ENCODE data around the gene TMEM179.

The TMEM179 gene

GRCh38 chr14:104601786-104602185 is 2.8 kb downstream of the TMEM179 start:
- in situ Hi-C loops (cut with MboI; ENCODE audit: low pct_unique_long_range_greater_than_20kb, low sequenced_read_pairs), result no loop called here
- DNase-seq, result no peak

- DNase-seq, result no peak
- in situ Hi-C loops (cut with MboI; ENCODE audit: low pct_unique_long_range_greater_than_20kb, low sequenced_read_pairs), result no loop called here
Measured at GRCh38 chr14:104600805-104601204, 3.8 kb downstream of the TMEM179 start.

GRCh38 chr14:104600141-104600643 is 4.4 kb downstream of the TMEM179 start:
- no peak for DNase-seq
- in situ Hi-C loops (cut with MboI; ENCODE audit: low pct_unique_long_range_greater_than_20kb, low sequenced_read_pairs), result no loop called here

GRCh38 chr14:104599446-104599845 is 5.1 kb downstream of the TMEM179 start:
- in situ Hi-C loops (cut with MboI; ENCODE audit: low pct_unique_long_range_greater_than_20kb, low sequenced_read_pairs), result no loop called here
- DNase-seq, result no peak

GRCh38 chr14:104598910-104599273 is 5.7 kb downstream of the TMEM179 start:
- DNase-seq, result no peak
- in situ Hi-C loops (cut with MboI; ENCODE audit: low pct_unique_long_range_greater_than_20kb, low sequenced_read_pairs), result no loop called here

GRCh38 chr14:104598039-104598909 is 6.3 kb downstream of the TMEM179 start:
- in situ Hi-C loops (cut with MboI; ENCODE audit: low pct_unique_long_range_greater_than_20kb, low sequenced_read_pairs), result no loop called here
- DNase-seq, result no peak

GRCh38 chr14:104597576-104597975 is 7.0 kb downstream of the TMEM179 start:
- no peak for DNase-seq
- in situ Hi-C loops (cut with MboI; ENCODE audit: low pct_unique_long_range_greater_than_20kb, low sequenced_read_pairs), result no loop called here

GRCh38 chr14:104596927-104597351 is 7.6 kb downstream of the TMEM179 start:
- DNase-seq, result no peak
- in situ Hi-C loops (cut with MboI; ENCODE audit: low pct_unique_long_range_greater_than_20kb, low sequenced_read_pairs), result no loop called here

- in situ Hi-C loops (cut with MboI; ENCODE audit: low pct_unique_long_range_greater_than_20kb, low sequenced_read_pairs), result no loop called here
- DNase-seq, result no peak
Measured at GRCh38 chr14:104596451-104596918, 8.1 kb downstream of the TMEM179 start.

- in situ Hi-C loops (cut with MboI; ENCODE audit: low pct_unique_long_range_greater_than_20kb, low sequenced_read_pairs), result no loop called here
- DNase-seq, result no peak
Measured at GRCh38 chr14:104595911-104596450, 8.6 kb downstream of the TMEM179 start.

GRCh38 chr14:104595116-104595675 is 9.4 kb downstream of the TMEM179 start:
- in situ Hi-C loops (cut with MboI; ENCODE audit: low pct_unique_long_range_greater_than_20kb, low sequenced_read_pairs), result no loop called here
- DNase-seq, result no peak

GRCh38 chr14:104594310-104595046 is 10.1 kb downstream of the TMEM179 start:
- DNase-seq, result no peak
- in situ Hi-C loops (cut with MboI; ENCODE audit: low pct_unique_long_range_greater_than_20kb, low sequenced_read_pairs), result no loop called here

- in situ Hi-C loops (cut with MboI; ENCODE audit: low pct_unique_long_range_greater_than_20kb, low sequenced_read_pairs), result no loop called here
- DNase-seq, result no peak
Measured at GRCh38 chr14:104593710-104594136, 10.8 kb downstream of the TMEM179 start.

GRCh38 chr14:104593241-104593701 is 11.3 kb downstream of the TMEM179 start:
- no peak for DNase-seq
- in situ Hi-C loops (cut with MboI; ENCODE audit: low pct_unique_long_range_greater_than_20kb, low sequenced_read_pairs), result no loop called here

GRCh38 chr14:104592785-104593184 is 11.8 kb downstream of the TMEM179 start:
- in situ Hi-C loops (cut with MboI; ENCODE audit: low pct_unique_long_range_greater_than_20kb, low sequenced_read_pairs), result no loop called here
- DNase-seq, result no peak

- no peak for DNase-seq
- in situ Hi-C loops (cut with MboI; ENCODE audit: low pct_unique_long_range_greater_than_20kb, low sequenced_read_pairs), result no loop called here
Measured at GRCh38 chr14:104592292-104592672, 12.3 kb downstream of the TMEM179 start.

- in situ Hi-C loops (cut with MboI; ENCODE audit: low pct_unique_long_range_greater_than_20kb, low sequenced_read_pairs), result no loop called here
- DNase-seq, result no peak
Measured at GRCh38 chr14:104591506-104592291, 12.9 kb downstream of the TMEM179 start.

- no peak for DNase-seq
- in situ Hi-C loops (cut with MboI; ENCODE audit: low pct_unique_long_range_greater_than_20kb, low sequenced_read_pairs), result no loop called here
Measured at GRCh38 chr14:104591031-104591430, 13.5 kb downstream of the TMEM179 start.
